GF-D8 (cell line): Measurements from ENCODE around the gene IL13.
"Not testable (repeated sequence)": the region's sequence is repeated elsewhere in the genome, so short reads cannot be mapped to it uniquely, and the experiment has no call there.

Source experiments
- DNase-seq: peaks from one replicate; lab custom pipeline; 2025; lab: John Stamatoyannopoulos, UW

Gene IL13

DNA sequence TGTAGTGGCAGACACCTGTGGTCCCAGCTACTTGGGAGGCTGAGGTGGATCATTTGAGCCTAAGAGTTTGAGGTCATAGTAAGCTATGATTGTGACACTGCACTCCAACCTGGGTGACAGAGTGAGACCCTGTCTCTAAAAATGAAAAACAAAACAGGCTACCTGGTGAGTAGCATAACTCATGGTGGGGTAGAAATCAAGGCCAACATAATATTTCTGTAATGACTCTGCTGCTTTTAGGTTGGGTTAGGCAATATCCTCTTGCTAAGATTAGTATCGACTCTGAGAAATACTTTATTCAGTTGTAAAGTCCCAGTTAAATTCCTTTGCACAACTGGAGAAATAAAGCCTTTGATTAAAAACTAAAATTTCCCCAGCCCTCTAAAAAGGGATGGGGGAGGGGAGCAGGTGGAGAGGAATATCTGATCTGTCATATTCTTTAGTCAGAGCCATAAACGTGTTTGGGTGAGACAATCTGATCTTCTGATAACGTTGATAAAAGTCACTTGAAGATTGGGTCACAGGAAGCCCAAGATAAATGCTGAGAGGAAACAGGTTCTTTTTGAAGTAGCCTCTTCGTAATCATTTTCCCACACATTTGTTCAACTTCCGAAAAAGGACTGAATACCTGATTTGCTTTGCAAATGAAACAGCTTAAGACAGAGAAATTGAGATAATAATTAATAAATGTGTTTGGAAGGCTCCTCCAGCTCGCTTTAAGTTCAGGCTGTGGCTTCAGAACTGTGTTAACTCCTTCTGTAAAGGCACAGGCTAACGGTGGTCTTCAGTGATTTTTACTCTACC is 30.8 kb downstream of the IL13 start:
- DNase-seq: peak; percentile 31

DNA sequence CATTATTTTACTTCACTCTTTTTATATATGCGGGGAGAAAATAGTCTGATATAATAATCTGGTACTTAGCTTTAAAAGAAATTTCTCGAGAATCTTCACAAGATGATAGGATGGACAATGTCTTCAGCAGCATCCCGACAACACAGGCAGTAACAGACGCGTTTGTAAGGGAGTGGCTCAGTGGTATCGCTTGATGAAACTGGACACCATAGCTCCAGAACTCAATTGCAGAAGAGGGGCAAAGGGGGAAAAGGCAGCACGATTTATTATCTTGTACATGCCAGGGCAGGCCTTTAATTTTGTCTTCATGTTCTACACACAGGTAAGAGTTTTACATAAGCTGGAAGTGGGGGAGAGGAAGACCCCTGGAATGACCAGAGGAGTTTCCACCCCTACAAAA is 31.5 kb downstream of the IL13 start:
- no peak for DNase-seq

DNA sequence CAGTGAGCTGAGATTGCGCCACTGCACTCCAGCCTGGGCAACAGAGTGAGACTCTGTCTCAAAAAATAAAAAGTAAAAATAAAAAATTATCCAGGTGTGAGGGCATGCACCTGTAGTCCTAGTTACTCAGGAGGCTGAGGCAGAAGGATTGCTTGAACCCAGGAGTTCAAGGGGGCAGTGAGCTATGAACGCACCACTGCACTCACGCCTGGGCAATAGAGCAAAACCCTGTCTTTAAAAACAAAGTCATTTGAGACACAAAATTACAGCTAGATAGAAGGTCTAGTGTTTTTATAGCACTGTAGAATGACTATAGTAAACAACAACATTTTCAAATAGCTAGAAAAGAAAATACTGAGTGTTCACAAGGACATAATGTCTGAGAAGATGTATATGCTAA is 32.2 kb downstream of the IL13 start:
- DNase-seq: no peak

DNA sequence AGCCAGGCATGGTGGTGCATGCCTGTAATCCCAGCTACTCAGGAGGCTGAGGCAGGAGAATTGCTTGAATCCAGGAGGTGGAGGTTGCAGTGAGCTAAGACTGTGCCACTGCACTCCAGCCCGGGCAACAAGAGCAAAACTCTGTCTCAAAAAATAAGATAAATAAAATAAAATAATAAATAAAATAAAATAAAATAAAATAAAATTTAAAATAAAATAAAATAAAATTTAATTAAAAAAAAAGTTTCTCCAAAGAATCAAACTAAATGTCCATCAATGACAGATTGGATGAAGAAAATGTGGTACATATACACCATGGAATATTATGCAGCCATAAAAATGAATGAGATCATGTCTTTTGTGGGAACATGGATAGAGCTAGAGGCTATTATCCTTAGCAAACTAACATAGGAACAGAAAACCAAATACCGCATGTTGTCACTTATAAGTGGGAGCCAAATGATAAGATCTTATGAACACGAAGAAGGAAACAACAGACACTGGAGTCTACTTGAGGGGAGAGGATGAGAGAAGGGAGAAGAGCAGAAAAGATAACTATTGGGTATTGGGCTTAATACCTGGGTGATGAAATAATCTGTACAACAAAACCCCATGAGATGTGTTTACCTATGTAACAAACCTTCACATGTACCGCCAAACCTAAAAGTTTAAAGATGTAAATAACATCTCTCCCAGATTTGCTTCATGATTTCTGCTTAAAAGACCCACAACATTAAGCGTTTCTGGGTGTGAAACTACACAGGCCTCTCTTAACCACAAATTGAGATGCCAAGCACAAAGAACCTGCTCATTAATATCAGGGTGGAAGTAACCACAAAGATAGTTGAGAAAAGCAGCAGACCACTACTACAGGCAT is 34.0 kb downstream of the IL13 start:
- not testable (repeated sequence) for DNase-seq

DNA sequence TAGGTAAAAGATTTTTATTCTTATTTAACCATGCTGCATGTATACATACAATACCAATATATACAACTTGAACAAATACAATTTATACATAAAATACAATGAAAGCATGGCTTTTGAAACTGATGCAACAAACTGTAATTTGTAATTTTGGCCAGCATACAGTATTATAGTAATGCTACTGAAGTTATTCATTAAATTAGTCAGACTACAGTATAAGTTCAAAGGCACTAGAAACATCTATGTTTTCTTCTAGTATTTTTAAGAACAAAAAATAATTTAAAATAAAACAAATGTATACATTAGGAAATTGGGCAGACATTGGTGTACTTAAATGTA is 34.6 kb downstream of the IL13 start:
- no peak for DNase-seq

DNA sequence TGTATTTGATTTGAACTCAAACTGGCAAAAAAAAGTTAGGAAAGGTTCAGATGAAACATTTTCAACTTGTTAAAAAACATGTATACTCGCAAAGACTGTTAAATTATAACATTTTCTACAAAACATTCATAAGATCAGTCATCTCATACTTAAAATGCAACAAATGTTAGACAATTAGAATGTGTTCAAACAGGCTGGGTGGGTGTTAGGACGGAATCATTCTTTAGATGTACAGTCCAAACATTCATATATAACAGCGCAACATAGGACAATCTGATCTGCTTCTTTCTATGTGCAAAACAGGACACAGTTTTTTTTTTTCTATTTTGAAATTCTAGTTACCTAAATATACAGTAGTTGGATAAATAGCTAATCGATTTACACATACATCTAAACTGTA is 38.0 kb downstream of the IL13 start:
- no peak for DNase-seq

DNA sequence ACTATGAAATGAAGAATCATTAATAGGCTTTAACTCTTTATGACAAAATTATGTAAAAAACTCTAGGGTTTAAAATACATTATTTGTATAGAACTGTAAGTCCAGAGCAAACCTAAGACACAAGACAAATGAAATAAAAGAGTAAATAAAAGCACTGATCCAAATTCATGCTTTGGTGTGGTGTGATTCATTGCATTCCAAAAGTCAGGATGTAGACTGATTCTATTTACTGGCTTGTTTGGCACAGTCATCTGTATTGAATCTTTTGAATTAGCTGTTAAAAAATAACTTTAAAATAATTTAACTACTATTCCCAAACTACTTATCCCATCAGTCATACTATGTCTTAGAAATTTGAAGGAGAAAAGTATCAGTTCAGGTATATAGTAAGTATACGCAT is 46.9 kb downstream of the IL13 start:
- DNase-seq: no peak

DNA sequence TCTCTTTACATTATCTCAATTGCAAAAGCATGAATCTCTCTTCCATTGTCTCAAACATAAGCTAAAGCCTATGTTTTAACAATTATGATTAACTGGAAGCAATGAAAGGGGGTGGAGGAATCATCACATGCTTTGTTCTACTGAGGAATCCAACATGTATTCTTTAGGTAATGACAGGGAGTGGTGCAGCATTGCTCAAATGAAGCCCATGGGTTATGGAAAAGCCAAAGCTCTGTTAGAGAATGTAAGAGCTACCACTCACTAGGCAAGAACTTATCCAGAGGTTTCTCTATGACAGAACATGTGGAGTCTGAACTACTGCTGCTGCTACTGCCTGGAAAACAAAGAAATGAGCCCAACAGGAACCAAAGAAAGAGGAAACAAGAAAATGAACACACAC is 50.7 kb downstream of the IL13 start:
- DNase-seq: no peak
